Measurements from ENCODE around the gene TBCEL.
"Not testable (repeated sequence)": the region's sequence is repeated elsewhere in the genome, so short reads cannot be mapped to it uniquely, and the experiment has no call there.

Gene TBCEL

DNA sequence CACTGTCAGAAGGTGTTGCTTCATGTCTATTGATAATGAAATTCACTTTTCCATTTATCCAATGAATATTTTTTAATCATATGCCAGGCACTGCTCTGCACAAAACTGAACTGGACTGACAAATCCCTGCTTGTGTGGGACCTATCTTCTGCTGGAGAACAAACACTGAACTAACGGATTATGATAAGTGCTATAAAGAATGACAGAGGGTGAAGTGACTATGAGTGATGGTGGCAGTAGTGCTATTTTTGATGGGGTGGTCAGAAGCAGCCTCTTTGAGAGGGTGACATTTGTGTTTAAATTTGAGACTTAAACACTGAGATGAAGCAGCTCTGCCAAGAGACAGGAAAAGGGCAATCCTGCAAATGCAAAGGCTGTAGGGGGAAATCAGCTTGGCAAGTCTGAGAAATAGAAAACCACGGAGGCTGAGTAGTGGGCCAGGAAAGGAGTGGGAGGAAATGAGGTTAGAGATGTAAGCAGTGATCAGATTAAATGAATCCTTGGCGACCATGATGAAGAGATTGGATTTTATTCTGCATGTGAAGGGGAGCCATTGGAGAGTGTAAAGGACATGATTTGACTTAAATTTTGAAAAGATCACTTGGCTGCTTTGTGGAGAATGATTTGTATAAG, 6.0 kb downstream of the TBCEL start:
- no peak for DNase-seq

DNA sequence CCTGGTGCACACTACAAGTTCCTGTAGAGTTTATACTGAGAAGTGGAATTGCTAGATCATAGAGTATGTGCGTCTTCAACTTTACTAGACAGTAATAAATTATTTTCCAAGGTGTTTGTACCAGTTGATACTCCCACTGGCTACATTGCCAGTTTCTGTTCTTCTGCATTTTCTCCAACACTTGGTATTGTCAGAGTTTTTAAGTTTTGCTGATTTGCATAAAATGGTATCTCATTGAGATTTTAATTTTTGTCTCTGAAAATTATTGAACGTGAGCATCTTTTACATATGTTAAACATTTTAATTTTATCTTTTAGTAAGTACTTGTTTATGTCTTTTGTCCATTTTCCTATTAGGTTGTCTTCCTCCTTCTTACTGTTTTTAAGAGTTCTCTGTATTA, 7.3 kb downstream of the TBCEL start:
- no peak for DNase-seq

DNA sequence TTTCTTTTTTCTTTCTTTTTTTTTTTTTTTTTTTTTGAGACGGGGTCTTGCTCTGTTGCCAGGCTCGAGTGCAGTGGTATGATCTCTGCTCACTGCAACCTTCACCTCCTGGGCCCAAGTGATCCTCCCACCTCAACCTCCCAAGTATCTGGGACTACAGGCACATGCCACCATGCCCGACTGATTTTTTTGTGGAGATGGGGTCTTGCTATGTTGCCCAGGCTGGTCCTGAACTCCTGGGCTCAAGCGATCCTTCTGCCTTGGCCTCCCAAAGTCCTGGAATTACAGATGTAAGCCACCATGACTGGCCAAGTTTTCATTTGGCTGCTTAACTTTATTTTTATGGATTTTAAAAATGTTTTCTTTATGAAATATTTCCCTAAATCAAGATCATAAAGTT, 7.7 kb downstream of the TBCEL start:
- not testable (repeated sequence) for DNase-seq

DNA sequence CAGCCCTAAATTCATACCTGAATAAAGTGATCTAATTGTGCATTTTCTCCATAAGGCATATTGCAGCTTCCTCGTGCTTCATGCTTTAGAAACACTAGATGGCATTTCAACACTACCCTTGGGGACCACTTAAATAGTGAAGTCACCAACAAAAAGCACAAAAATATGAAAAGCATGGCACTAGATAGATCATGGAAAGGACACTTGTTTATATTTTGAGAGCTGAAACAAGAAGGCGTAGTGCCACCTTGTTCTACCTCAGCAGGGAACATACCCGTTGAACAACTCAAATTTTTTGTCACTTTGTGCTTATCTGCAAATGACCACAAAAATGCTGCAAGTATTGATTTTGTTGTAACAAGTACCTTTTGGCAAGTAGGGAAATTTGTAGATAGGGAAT, 8.6 kb downstream of the TBCEL start:
- no peak for DNase-seq

DNA sequence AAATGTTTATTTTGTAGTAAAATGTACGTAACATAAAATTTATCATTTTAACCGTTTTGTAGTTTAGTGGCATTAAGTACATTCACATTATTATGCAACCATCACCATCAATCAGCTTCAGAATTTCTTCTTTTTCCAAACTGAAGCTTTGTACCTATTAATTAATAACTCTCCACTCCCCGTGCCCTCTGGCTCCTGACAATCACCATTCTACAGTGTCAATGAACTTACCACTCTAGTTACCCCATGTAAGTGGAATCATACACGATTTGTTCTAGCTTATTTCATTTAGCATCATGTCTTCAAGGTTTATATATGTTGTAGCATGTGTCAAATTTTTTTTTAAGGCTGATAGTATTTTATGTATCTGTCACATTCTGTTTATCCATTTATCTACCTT, 9.7 kb downstream of the TBCEL start:
- no peak for DNase-seq

DNA sequence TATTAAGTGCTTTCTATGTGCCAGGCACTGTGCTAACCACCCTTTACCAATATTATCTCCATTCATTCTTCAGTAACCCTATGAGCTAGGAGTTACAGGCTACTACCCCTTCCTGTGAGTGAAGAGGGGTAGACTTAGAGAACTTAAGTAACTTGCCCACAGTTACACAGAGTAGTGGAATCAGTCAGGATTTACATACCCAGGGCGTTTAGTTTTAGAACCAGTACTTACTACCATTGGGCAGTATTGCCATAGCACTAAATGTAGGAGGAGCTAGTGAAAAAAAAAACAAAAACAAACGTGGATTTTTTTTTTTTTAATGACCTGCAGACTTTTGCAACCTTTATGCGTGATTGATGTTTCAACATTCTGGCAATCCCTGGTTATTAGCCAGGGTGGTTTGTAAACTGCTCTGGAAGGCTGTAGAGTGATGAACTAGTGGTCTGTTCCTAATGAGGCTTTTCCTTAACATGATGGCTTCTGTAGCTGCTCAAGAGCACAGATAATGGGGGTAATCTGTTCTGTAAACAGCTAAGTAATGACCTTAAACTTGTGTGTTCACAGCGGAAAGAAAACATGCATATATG, 11.4 kb downstream of the TBCEL start:
- DNase-seq, result no peak

DNA sequence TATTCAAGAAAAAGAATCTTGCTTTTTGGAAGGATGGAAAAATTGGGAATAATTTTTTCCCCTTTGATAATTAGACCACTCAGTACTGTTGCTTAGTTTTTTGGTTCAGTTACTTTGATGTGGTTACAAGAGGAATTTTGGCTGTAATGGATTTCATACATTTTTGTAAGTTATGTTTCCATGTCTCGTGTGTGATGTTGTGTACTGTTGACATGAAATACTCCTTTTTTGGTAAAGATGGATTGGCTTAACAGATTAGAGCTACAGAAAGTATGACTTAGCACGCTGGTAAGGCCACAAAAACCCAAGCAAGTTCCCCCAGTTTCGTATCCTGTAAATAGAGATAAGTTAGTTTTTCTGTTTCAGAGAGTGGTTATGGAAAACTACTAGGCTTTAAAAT, 11.9 kb downstream of the TBCEL start:
- no peak for DNase-seq

DNA sequence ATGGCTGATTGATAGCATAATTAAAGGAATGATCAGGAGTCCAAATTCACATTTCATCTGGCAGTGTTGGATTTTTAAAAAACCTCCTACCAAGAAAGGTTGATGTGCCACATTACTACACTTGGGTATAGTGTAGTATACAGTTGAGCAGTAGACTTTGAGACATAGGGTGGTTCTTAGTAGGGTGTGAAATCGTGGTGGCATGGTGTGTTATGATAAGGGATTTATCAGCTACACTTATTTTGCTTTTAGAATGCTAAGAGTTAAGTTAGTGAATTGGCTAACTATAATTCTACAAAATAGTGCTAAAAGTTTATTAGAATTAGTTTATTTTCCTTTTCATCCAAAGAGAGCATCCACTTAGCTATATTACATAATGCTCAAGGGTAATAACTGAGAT, 13.1 kb downstream of the TBCEL start:
- no peak for DNase-seq

DNA sequence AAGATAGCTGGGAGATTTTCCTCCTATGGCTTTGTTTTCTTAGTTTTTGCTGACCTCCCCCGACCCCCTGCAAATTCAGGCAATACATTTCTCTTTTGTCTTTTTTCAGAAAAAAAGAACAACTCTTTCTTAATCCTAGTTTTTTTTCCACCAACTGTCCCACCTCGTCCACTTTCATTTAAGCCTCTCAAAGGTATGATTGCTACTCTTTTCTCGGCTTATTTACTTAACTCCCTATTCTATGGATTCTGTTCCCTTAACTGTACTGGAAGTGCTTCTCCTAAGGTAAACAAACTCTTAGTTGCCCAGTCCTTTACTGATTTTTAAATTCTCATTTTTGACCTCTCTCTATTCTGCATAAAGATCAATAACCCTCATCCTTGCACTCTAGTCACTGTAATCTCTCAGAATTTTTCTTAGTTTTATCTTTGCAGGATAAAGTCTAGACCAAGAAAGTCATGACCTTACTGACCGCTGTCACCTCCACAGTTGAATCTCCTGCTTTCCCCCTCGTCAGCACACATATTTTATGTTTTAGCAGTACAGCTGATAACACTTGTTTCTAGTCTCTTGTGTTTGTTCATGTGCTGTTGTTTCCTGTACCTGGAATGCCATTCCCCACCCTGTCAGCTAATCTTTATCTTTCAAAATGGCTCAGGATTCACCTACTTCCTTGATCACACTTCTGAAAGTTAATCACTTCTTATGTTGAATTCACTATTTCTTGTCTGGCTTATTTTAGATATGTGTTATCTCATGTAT, 14.9 kb downstream of the TBCEL start:
- DNase-seq, result no peak

DNA sequence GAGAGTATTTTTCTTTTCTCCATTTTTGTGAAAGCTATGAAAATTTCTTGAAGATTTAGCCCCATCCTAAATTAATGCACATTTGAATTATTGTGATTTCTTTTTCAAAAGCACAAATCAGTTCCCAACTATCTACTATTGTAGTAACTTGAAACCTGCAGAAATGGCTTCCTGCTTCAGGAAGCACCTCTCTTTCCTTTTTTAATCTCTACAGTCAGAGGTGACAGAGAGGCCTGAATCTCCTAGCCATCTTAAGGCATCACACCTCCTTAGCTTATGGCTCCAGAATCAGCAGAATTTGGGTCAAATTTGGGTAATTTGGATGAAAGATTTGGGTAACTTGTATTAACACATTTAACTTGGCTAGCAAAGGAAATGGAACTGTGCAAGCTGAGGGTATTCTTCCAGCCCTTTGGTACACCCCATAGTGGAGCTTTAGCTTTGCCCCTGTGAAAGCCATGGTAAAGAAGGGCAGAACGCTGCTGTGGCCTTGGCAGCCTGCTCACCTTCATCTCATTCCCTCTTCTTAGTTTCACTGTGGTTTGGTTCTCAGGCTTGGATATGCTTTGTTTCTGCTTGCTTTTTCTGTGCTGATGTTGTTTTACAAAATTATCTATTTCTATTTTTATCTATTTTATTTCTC, 16.2 kb downstream of the TBCEL start:
- no peak for DNase-seq

DNA sequence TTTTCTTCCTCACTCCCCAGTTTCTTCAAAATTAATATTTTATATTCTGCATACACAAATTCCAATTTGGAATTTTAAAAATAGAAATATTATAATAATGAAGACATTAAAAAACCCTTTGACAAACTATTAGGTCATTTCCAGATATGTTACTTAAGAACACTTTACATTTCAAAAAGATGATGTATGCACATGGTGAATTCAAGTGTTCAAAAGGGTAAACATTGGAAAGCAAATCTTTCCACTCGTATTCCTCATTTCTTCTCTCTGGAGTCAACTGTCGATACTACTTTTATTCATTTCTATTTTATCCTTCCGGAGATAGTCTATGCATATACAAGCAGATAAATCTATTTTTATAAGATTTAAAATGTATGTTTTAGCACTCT, 16.7 kb downstream of the TBCEL start:
- no peak for DNase-seq

DNA sequence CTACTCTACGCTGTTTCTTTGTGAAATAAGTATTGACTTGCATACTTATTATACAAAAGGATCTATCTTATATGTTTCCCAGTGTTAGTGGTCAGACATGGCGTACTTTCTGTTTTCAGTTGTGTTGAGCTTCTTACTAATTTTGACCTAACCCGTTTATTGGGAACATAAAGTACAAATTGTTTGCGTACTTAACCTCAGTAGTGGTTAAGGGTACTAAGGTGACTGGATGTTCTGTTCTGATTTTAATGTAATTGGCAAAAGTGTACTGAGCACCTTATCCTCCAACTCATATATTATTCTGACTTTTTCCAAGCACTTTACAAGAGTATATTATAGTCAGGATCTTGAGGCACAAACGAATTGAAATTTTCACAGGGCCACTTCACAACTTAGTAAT, 17.2 kb downstream of the TBCEL start:
- DNase-seq, result no peak

DNA sequence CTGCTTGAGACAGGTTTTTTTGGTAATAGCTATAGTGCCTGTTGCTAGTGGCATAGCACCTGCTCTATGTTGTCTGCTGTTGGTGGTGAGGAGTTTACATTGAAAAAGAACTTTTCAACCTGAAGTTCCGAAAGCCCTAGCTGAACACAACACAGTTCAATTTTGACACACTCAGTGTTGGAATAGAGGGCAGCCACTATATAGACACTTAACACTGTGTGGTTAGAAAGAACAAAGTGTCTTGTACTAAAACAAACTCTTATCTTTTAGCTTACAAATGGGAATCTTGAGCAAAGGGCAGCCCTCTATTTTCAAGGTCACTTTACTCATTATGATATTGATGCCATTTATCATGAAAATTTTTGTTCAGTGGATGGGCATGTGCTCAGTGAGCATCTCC, 18.4 kb downstream of the TBCEL start:
- no peak for DNase-seq

DNA sequence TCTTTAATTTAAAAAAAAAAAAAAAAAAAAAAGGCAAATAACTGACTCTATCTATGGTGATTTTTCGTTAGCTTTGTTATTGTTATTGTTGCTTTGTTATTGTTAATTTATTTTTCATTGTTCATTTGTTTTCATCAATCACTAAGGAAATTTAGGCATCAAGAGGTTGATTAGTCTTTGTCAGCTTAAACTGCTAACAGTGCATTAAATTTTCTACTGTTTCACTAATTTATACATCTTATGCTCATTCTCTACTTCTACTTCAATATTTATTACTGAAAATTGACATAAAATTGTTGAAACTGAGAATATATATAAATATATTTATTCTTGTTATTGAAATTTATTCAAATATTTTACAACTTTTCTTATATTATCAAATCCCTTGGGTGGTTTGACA, 24.0 kb downstream of the TBCEL start:
- DNase-seq, result no peak

DNA sequence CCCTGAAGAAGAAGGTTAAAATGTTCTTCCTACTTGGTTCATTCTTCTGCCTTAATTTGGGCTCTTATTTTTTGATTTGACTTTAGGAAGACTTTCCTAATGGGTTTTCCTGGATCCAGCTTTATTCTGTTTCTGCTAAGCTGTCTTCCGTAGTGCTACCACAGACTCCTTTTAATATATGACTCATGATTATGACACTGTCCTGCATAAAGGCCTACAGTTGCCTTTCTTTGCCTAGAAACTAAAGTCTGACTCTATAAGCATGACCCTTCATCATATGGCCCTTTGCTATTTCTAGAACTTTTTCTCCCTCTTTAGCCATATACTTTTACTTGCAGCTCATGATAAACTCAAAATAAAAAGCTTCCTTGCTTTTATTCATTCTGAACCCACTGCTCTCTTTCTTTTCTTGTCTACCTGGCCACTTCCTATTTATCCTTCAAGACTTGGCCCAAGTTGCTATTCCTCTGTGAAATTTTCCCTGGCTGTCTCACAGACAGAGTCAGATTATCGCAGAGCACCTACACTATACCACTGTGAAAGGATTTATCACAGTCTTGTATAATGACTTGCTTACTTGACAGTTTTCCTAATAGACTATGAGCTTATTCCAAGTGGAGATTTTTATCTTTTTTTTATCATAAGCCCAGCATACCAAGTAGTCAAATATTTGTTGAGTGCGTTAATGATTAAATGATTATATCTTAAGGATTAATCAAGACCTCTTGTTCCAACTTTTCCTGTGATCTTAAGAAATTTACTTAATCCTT, 24.7 kb downstream of the TBCEL start:
- DNase-seq, result no peak

DNA sequence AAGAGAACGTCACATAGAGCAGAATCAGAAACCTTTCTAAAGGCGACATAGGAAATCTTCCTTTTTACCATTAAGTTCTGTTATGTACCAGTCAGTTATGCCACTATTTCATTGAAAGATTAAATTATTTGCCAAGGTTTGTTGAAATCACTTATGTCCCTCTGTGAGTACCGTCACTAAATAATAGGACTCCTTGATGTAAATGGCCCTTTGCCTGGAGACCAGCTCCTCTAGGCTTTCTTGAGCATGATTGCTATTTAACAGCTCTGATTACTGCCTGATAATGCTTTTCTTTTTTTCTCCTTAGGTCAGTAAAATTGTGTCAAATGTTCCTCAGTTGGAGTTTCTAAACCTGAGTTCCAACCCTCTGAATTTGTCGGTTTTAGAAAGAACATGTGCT, 29.3 kb downstream of the TBCEL start:
- no peak for DNase-seq

DNA sequence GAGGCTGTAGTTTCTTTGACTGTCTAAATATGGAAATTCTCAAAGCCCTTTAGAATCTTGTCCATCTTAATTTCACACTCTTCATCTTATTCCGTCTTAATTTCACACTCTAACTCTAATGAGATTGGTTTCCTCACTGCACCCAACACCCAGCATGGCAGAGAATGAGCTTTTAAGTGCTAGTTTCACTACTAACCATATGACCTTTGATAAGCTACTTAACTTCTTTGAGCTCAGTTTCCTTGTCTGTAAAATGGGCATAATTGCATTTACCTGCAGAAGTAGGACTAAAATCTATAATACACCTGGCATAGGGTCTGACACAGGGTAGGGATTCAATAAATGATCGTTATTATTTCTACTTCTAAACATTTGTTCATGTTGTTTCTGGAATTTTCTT, 30.4 kb downstream of the TBCEL start:
- no peak for DNase-seq

DNA sequence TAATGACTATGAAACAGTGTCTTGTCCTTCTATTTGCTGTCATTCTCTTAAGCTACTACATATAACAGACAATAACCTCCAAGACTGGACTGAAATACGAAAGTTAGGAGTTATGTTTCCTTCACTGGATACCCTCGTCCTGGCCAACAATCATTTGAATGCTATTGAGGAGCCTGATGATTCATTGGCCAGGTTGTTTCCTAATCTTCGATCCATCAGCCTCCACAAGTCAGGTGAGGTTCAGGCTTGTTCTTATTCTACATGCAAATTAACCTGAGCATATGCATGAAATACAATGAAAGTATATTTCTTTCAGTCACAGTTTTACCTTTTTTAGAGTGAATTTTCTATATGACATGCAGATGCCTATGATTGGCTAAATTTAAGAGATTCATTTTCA, 31.2 kb downstream of the TBCEL start:
- DNase-seq, result no peak

DNA sequence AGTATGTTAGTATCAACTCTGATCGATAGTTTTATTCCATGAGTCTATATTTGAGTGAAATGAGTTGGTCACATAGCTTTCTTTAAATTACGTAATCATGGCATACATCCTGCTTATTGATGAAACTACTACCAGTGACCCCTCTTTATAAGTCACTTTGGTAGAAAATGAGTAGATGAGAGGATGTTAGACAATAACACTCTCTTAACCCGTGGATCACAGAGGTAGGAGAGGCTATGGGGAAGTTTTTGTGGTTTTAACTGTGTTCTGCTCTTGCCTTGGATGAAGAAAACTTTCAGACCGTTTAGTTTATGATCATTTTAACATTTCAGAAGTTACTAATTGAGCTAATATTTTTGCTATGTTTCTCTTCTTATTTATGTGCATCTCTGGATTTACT, 34.0 kb downstream of the TBCEL start:
- no peak for DNase-seq

DNA sequence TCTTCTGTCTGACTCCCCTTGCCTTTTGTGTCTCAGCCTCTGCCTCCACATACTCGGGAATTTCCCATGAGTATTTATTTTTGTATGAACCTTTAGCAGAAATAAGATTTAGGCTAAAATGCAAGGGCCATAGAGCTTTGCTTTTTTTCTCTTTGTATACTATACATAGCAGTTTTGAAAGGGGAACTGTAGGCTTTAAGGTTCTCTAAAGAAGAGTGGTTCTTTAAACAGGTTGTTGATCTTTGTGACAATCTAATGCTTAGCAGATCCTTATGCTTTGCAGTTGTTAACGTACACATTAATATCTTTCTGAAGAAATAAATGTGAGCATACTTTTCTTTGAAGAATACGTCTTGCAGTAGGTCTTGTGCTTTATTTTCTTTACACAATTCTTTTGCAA, 35.0 kb downstream of the TBCEL start:
- DNase-seq, result no peak

DNA sequence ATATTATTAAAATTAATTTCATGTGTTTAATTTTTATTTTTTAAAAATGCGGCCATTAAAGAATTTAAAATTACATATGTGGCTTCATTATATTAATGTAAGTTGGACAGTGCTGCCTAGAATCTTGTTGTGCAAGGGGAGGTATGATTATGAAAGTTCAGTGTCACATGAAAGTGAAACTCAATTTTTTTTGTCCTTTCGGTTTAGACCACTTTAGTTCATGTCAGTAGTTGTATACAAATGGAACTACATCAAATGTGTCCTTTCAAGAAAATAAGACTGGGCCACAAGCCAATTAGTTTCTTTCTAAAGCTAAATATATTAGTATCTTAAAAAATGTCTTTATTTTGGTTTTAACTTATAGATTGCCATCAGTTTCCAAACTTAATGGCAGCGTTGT, 35.7 kb downstream of the TBCEL start:
- no peak for DNase-seq

DNA sequence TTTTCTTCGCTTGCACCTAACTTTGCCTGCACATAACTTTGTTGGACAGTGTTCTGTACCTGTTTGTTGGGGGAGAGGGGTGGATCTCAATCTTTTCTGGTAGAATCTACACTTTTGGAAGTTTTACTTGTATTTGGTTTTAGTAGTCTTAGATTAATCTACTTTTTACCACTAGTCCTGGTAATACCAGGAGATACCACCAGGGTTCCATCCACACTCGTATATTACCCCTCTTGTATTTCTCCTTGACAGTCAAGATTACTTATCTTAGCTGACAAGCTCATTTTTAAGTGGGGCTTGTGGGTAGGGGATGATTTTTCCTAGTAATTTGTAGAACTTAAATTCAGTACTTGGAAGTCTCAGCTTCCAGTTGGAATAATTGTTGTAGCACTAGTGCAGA, 39.8 kb downstream of the TBCEL start:
- DNase-seq, result no peak

DNA sequence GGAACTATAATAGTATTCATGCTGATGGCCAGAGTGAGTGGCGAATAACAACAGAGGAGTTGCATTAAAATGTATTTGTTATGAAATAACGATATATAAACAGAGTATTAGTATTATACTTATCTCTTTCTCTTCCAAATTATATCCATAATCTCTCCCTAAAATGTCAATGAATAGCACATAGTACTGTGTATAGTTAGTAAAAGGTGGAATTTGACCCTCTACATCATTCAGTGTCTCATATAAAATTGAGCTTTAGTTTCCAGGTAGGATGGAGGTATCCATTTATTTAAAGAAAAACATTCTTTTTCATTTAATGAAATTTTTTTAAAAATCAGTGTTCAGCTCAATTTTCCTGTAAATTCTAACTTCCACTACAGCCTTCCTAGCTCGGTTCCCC, 42.7 kb downstream of the TBCEL start:
- no peak for DNase-seq

All from activated CD4-positive, CD25-positive, alpha-beta regulatory T cell (primary cell).